ENCODE results near the gene ZNF831. TPM values are rescaled to one million over a fixed set of nuclear protein-coding genes. Genes with fewer than 3 reads are reported as not detected.

Gene ZNF831
- total RNA-seq, 4 donors from 2014 or later, result 0.20 to 3.8 (median 2.3) TPM

GRCh38 chr20:59191036-59191755, 27.6 kb downstream of the ZNF831 start:
- intact Hi-C loops (cut with DNase I; ENCODE audit: low total_unique reads), result no loop called here
- no peak for DNase-seq
- Histone ChIP-seq H3K4me3 (no peak overlapping the region), H3K4me1 (no peaks in the 10 kb centered on the region), H3K9me3 (no peaks in the 10 kb centered on the region), H3K36me3 (no peaks in the 10 kb centered on the region), H3K27me3 (no peaks in the 10 kb centered on the region), H3K27ac (no peak overlapping the region)
- WGBS, 2 donors (ENCODE audit: low coverage in 1 of 2), result 92% methylated on average over 33 of the region's 40 CpGs; no CpG with 5 or more reads in 1 of the 2 donors
- TF ChIP-seq POLR2A (IDR thresholded peaks at IDR 0.05), result no peak
- in situ Hi-C loops (cut with MboI; ENCODE audit: low pct_ligation_motif_present in 1 of 4, low pct_unique_long_range_greater_than_20kb in 1 of 4, low sequenced_read_pairs in 3 of 4), result no loop called here

- Histone ChIP-seq H3K27ac (no peak overlapping the region), H3K9me3 (no peaks in the 10 kb centered on the region), H3K4me1 (no peaks in the 10 kb centered on the region), H3K36me3 (no peaks in the 10 kb centered on the region), H3K4me3 (no peak overlapping the region), H3K27me3 (no peaks in the 10 kb centered on the region)
- WGBS, 2 donors (ENCODE audit: low coverage in 1 of 2), result 76 to 81% methylated on average over 10 to 61 of the region's 66 CpGs
- DNase-seq, result no peak
- TF ChIP-seq POLR2AphosphoS5 (IDR thresholded peaks at IDR 0.05), result no peak
- no peak for TF ChIP-seq EP300 (IDR thresholded peaks at IDR 0.05; ENCODE audit: low read depth)
- no peak for TF ChIP-seq POLR2A (IDR thresholded peaks at IDR 0.05)
- no peak for TF ChIP-seq CTCF (IDR thresholded peaks at IDR 0.05)
- intact Hi-C loops (cut with DNase I; ENCODE audit: low total_unique reads), result no loop called here
- in situ Hi-C loops (cut with MboI; ENCODE audit: low pct_ligation_motif_present in 1 of 4, low pct_unique_long_range_greater_than_20kb in 1 of 4, low sequenced_read_pairs in 3 of 4), result no loop called here
These were observed 28.3 kb downstream of the ZNF831 start for GRCh38 chr20:59191756-59192532.

- in situ Hi-C loops (cut with MboI; ENCODE audit: low pct_ligation_motif_present in 1 of 4, low pct_unique_long_range_greater_than_20kb in 1 of 4, low sequenced_read_pairs in 3 of 4), result no loop called here
- no peaks in the 10 kb centered on the region for H3K4me1 ChIP-seq
- TF ChIP-seq POLR2AphosphoS5 (IDR thresholded peaks at IDR 0.05), result no peak
- TF ChIP-seq EP300 (IDR thresholded peaks at IDR 0.05; ENCODE audit: low read depth), result no peak
- TF ChIP-seq POLR2A (IDR thresholded peaks at IDR 0.05), result no peak
- TF ChIP-seq CTCF (IDR thresholded peaks at IDR 0.05), result no peak
- intact Hi-C loops (cut with DNase I; ENCODE audit: low total_unique reads), result no loop called here
- no peaks in the 10 kb centered on the region for H3K27me3 ChIP-seq
- DNase-seq, result no peak
- 96 to 100% methylated on average over 5 to 25 of the region's 25 CpGs for WGBS, 2 donors (ENCODE audit: low coverage in 1 of 2)
- no peaks in the 10 kb centered on the region for H3K36me3 ChIP-seq
- no peaks in the 10 kb centered on the region for H3K9me3 ChIP-seq
- no peak overlapping the region for H3K4me3 ChIP-seq
- no peak overlapping the region for H3K27ac ChIP-seq
These were observed 28.9 kb downstream of the ZNF831 start for GRCh38 chr20:59192533-59192896.

- Histone ChIP-seq H3K4me1 (no peaks in the 10 kb centered on the region), H3K27ac (no peak overlapping the region), H3K27me3 (no peaks in the 10 kb centered on the region), H3K9me3 (no peaks in the 10 kb centered on the region), H3K4me3 (no peak overlapping the region), H3K36me3 (no peaks in the 10 kb centered on the region)
- in situ Hi-C loops (cut with MboI; ENCODE audit: low pct_ligation_motif_present in 1 of 4, low pct_unique_long_range_greater_than_20kb in 1 of 4, low sequenced_read_pairs in 3 of 4), result no loop called here
- no peak for DNase-seq
- TF ChIP-seq EP300 (IDR thresholded peaks at IDR 0.05; ENCODE audit: low read depth) (no peak), POLR2A (IDR thresholded peaks at IDR 0.05) (no peak), POLR2AphosphoS5 (IDR thresholded peaks at IDR 0.05) (no peak), CTCF (IDR thresholded peaks at IDR 0.05) (no peak)
- WGBS, 2 donors (ENCODE audit: low coverage in 1 of 2), result 75% methylated on average over 3 of the region's 7 CpGs; no CpG with 5 or more reads in 1 of the 2 donors
- intact Hi-C loops (cut with DNase I; ENCODE audit: low total_unique reads), result no loop called here
These were observed 29.7 kb downstream of the ZNF831 start for GRCh38 chr20:59193325-59193724.
